GM19324 (cell line): Measurements from ENCODE around the gene FHOD3.
"Not testable (repeated sequence)": the region's sequence is repeated elsewhere in the genome, so short reads cannot be mapped to it uniquely, and the experiment has no call there.

Experiments used
- ATAC-seq: cut with Tn5 transposase; IDR thresholded peaks from one replicate; pipeline ENCODE4 v1.9.1; 2021; ENCODE audit warnings: mild to moderate bottlenecking, moderate library complexity; ENCODE audit not compliant: unreplicated experiment, low FRiP score

FHOD3 gene

GRCh38 chr18:36711014-36711725 lies 413.7 kb downstream of the FHOD3 start:
- no peak for ATAC-seq

GRCh38 chr18:36711813-36712444 lies 414.4 kb downstream of the FHOD3 start:
- ATAC-seq: no peak

GRCh38 chr18:36714476-36714875 lies 417.0 kb downstream of the FHOD3 start:
- ATAC-seq: no peak

- no peak for ATAC-seq
Measured at GRCh38 chr18:36717422-36718110, 420.1 kb downstream of the FHOD3 start.

GRCh38 chr18:36718705-36719328 lies 421.3 kb downstream of the FHOD3 start:
- ATAC-seq: no peak

- ATAC-seq: no peak
Measured at GRCh38 chr18:36719630-36720029, 422.1 kb downstream of the FHOD3 start.

GRCh38 chr18:36721351-36721750 lies 423.8 kb downstream of the FHOD3 start:
- ATAC-seq: not testable (repeated sequence)

- no peak for ATAC-seq
Measured at GRCh38 chr18:36724169-36724568, 426.7 kb downstream of the FHOD3 start.

GRCh38 chr18:36724591-36725001 lies 427.1 kb downstream of the FHOD3 start:
- no peak for ATAC-seq

GRCh38 chr18:36728345-36728744 lies 430.8 kb downstream of the FHOD3 start:
- ATAC-seq: no peak

- no peak for ATAC-seq
Measured at GRCh38 chr18:36729197-36729596, 431.7 kb downstream of the FHOD3 start.

- no peak for ATAC-seq
Measured at GRCh38 chr18:36732264-36732663, 434.8 kb downstream of the FHOD3 start.

GRCh38 chr18:36733150-36733549 lies 435.6 kb downstream of the FHOD3 start:
- ATAC-seq: no peak

- no peak for ATAC-seq
Measured at GRCh38 chr18:36734596-36734995, 437.1 kb downstream of the FHOD3 start.

GRCh38 chr18:36735130-36735529 lies 437.6 kb downstream of the FHOD3 start:
- peak; percentile 58 for ATAC-seq

GRCh38 chr18:36736094-36736493 lies 438.6 kb downstream of the FHOD3 start:
- no peak for ATAC-seq

- no peak for ATAC-seq
Measured at GRCh38 chr18:36737316-36737715, 439.8 kb downstream of the FHOD3 start.

GRCh38 chr18:36744261-36744876 lies 446.9 kb downstream of the FHOD3 start:
- ATAC-seq: no peak

- ATAC-seq: no peak
Measured at GRCh38 chr18:36745219-36745975, 447.9 kb downstream of the FHOD3 start.
